HG03521 (cell line): Measurements from ENCODE around the gene TMCC1.
"Not testable (repeated sequence)": the region's sequence is repeated elsewhere in the genome, so short reads cannot be mapped to it uniquely, and the experiment has no call there.

Source experiments
- ATAC-seq: cut with Tn5 transposase; IDR thresholded peaks from one replicate; pipeline ENCODE4 v1.9.1; 2021; ENCODE audit warnings: mild to moderate bottlenecking, moderate library complexity; ENCODE audit not compliant: unreplicated experiment

The TMCC1 gene

GRCh38 chr3:129613367-129613740 is 280.2 kb downstream of the TMCC1 start:
- ATAC-seq = no peak

- no peak for ATAC-seq
These were observed 280.8 kb downstream of the TMCC1 start for GRCh38 chr3:129612534-129613366.

GRCh38 chr3:129611812-129612533 is 281.5 kb downstream of the TMCC1 start:
- ATAC-seq = no peak

GRCh38 chr3:129611446-129611800 is 282.1 kb downstream of the TMCC1 start:
- ATAC-seq = no peak

- not testable (repeated sequence) for ATAC-seq
These were observed 282.6 kb downstream of the TMCC1 start for GRCh38 chr3:129610794-129611445.

GRCh38 chr3:129610276-129610675 is 283.2 kb downstream of the TMCC1 start:
- no peak for ATAC-seq

GRCh38 chr3:129609591-129610182 is 283.8 kb downstream of the TMCC1 start:
- no peak for ATAC-seq

GRCh38 chr3:129608936-129609590 is 284.4 kb downstream of the TMCC1 start:
- ATAC-seq = no peak

GRCh38 chr3:129608087-129608935 is 285.2 kb downstream of the TMCC1 start:
- no peak for ATAC-seq

GRCh38 chr3:129607391-129608068 is 286.0 kb downstream of the TMCC1 start:
- ATAC-seq = no peak

- ATAC-seq = no peak
These were observed 286.7 kb downstream of the TMCC1 start, which contains the start of gene PLXND1 for GRCh38 chr3:129606636-129607390. Gene PLXND1, minus strand, starts transcription at chr3:129606676. Its CDS starts 37 bp downstream, at chr3:129606639.

GRCh38 chr3:129605922-129606635 is 287.4 kb downstream of the TMCC1 start:
- no peak for ATAC-seq

GRCh38 chr3:129605203-129605921 is 288.1 kb downstream of the TMCC1 start:
- no peak for ATAC-seq

- no peak for ATAC-seq
These were observed 288.7 kb downstream of the TMCC1 start for GRCh38 chr3:129604767-129605166.

GRCh38 chr3:129603991-129604749 is 289.3 kb downstream of the TMCC1 start:
- ATAC-seq = no peak

GRCh38 chr3:129603561-129603942 is 290.0 kb downstream of the TMCC1 start:
- ATAC-seq = no peak
